H1 (cell line): ENCODE results near the gene TBX4.

Experiments
- EP300 ChIP-seq, 2 experiments: IDR thresholded peaks; 1 replicate in 1 of 2; 2 replicates in 1 of 2; pipeline ENCODE4 v1.6.1; 2011 to 2012; ENCODE audit warnings: low read depth in 2 of 2, low read length in 2 of 2, mild to moderate bottlenecking in 2 of 2, borderline replicate concordance in 1 of 2, inconsistent platforms in 1 of 2, moderate library complexity in 1 of 2
- TF ChIP-seq, protein P1 (sequence below): IDR thresholded peaks from 2 replicates; pipeline ENCODE4 v1.6.1; 2012; ENCODE audit warnings: inconsistent platforms

- TF ChIP-seq EP300 (IDR thresholded peaks at IDR 0.05; ENCODE audit: borderline replicate concordance in 1 of 2, low read depth in 2 of 2, low read length in 2 of 2), result no peak
- TF ChIP-seq, protein P1, sequence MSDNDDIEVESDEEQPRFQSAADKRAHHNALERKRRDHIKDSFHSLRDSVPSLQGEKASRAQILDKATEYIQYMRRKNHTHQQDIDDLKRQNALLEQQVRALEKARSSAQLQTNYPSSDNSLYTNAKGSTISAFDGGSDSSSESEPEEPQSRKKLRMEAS, result no peak
Measured at GRCh38 chr17:61520897-61521296, 68.7 kb downstream of the TBX4 start.
